OCI-M1 (cell line): ENCODE measurements around the gene SMOC2.
"Not testable (repeated sequence)": the region's sequence is repeated elsewhere in the genome, so short reads cannot be mapped to it uniquely, and the experiment has no call there.

Source experiments
- DNase-seq: peaks from one replicate; lab custom pipeline; 2025; lab: John Stamatoyannopoulos, UW

The SMOC2 gene

DNA sequence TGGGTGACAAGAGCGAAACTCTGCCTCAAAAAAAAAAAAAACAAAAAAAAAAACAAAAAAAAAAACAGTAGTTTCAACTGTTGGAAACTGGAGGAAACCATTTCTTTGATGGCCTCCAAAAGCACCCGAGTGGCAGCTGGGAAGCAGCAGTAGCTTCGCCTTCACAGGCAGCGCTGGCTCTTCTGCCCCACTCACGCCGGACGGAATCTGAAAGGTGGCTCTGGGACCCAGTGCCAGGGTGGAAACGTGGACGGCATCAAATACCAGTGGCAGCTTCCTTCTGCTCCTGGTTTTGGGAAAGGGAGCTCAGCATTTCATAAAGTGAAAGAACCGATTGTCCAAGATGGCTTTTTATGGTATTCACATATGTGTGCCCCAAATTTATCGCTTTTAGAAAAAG lies 159.4 kb downstream of the SMOC2 start:
- no peak for DNase-seq

DNA sequence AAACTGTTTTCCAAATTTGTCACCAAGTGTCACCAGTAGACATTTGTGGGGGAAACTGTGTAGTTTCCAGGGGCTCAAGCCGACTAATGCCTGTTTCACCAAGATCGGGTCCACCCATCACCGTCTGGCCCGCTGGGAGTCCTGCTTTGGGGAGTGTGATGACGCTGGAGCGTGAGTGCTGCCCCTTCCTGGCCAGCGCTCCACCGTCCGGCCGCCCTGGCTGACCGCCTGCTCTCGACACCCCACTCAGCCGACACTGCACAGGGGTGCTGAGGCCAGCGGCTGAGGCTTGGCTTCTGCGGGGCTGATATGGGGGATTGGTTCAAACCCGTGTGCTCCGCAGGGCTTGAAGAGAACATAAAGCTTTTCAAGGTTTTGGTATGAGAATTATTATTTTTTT lies 160.1 kb downstream of the SMOC2 start:
- DNase-seq, result no peak

DNA sequence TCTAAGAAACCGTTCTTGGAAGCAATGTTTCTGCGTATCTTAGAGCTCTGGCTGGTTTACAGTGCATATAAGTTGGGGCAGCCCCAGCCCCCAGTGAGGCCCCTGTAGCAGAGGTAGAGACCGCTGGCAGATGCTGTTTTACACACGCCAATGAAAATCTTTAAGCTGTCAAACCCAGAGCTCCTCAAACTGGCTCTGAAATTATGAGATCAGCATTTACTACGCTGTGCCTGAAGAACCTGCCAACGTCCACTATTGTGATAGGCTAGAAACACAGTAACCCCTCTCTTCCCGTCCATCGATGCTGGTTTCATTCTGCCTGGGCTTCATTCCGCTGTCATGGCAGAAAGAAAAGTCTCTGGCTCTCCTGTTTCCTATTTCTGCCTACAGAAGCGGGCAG lies 160.6 kb downstream of the SMOC2 start:
- DNase-seq, result no peak

DNA sequence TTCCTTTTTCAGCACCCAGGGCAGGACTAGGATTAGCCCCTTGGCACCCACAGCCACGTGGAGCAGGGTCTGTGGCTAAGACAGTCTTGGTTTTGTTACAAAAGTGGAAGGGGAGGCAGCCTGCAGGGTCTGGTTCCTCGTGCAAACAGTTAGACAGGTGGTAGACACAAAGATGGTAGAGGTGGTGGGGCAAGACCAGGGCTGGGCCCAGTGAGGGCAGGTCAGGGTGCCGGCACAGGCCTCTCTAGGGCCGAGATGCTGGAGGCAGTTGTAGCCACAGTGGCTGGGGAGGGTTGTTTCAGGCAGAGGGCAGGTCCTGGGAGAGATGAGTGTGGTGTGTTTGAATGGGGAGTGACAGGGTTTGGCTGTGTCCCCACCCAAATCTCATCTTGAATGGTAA lies 161.6 kb downstream of the SMOC2 start:
- DNase-seq, result no peak

DNA sequence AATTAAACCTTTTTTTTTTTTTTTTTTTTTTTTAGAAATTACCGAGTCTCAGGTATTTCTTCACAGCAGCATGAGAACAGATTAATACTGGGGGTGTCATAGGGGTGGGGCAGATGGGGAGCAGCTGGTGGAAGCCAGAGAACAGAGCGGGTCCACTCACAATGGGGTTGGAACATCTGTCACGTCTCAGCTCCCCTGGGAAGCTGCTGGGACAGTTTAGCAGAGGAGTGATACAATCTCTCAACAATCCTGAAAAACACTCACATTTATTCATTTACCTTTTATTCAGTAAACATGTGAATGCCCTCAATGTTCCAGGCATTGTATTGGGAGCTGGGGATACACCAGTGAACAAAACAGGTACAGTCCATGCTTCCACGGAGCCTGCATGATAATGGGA lies 162.2 kb downstream of the SMOC2 start:
- DNase-seq, result no peak

DNA sequence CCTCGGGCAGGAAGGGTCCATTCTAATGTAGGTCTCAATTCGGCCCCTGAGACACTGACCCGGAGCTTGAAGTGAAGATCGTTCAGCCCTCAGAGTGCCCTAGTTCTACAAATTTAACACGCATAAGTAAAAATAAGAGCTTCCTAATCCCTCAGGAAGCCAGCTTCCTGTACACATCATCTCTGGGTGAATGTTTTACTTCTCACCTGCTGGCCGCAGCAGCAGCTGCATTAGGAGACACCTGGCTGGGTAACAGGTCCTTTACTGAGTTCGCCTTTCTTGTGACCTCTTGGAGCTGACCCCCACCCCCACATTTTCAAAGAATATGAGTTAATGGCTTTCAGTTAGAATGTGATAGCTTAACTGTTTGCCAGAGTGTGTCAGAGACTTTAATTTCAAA lies 165.0 kb downstream of the SMOC2 start:
- DNase-seq, result no peak

DNA sequence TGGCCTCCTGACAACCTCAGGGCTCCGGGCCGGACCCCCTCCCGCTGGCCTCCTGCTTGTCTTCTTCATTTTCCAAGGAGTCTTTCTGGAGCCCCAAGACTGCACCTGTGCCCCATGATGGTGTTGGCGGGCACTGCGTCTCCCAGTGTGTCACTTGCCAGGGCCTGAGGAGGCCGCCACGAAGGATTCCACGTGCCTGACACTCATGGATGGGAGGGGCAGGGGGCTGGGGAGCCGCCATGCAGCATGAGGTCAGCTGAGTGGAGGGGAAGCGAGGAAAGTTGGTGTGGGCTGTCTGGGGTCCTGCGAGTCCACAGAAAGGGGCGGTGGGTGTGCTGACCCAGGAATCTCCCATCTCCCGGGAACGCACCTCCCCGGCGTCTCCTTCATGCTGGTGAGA lies 165.7 kb downstream of the SMOC2 start:
- no peak for DNase-seq

DNA sequence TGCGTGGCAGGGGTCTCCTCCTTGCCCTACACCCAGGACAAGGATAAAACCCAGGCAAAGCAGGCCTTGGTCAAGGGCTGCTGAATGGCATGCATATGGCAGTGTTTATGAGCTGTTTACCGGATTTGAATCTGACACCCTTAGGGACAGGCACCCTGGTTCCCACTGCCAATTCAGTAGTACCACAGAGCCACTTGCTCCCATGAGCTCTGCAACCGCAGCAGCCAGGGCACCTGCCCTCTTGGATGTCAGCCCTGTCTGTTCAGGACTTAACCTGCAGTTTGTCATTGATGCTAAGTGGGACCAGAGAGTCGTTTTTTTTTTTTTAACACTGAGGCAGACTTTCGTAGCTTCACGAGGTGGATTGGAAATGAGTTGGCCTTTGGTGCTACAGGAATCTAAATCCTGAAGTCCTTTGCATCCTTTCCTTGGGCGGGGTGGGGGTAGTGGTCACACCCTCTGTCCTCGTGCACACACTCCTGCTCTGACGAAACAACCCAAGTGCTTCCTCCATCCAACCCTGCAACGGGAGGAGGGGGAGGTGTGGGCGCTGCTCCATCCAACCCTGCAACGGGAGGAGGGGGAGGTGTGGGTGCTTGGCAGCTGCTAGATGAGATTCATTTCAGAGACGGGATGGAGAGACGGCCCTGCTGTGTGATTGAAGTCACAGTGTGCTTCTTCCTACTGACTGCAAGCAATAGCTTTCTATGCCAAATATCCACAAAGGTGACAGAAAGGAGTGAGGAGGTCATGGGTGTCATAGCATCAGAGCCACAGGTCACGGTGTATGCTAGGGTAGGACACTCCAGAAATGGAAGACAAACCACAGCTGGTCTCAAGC lies 166.5 kb downstream of the SMOC2 start:
- no peak for DNase-seq

DNA sequence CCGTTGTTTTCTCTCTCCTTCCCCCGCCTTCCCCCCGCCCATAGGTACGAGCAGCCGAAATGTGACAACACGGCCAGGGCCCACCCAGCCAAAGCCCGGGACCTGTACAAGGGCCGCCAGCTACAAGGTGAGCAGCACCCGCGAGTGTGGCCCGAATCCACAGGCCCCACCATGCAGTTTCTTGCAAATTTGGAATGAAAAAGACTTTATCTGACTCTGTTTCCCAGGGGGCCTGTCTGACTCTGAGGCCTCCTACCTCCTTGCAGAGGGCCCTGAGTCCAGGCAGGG lies 167.1 kb downstream of the SMOC2 start:
- DNase-seq, result no peak

DNA sequence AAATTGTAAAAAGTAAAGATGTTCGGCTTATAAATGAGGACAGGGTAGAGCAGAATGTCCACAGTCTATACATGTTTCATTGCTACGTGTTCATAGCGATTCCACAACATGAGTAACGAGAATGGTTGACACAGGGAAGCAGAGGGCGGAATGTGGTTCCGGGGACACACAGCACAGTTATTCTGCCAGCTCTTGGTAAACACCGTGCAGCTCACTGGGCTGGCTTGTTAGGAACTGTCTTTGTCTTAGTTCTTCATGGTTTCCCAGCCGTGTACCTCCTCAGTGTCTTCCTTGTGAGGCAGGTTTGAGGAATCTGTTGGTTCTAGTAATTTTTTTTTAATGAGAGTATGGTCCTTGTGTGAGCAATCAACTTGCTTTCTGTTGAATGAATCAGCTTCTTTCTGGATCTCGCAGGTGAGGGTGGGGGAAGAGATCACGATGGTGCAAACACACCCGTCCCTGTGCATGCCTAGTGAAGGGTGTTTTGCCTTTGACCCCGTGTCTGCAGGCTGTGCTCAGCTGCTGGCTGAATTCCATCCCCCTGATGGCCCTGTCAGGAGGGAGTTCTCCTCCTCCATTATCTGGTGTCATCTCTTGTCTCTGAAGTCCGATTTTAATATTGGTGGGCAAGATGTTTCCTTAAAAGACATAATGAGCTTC lies 168.2 kb downstream of the SMOC2 start:
- DNase-seq, result no peak

DNA sequence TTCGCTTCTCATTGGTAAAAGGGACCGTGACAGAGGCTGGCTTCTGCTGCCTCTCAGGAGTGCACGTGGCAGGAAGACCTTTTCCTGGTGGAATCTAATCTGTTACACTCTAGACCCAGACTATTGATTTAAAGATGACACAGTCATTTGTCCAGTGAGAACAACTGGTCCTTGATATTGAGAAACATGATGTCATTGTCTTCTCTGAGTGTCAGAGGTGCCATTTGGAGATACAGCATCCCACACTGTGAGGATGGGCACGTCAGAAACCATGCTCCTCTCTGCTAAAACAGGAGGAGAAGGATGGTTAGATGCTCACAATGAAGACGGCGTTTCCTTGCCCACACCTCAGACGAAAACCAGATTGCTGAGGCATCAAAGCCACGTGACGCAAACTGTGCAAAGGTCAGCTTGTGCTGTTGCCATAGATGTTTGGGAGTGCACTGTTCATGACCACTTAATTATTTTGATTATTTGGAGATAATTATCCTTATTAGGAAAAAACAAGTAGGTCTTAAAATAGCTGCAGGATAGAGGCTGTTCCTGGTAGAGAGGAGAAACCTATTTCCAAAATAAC lies 169.0 kb downstream of the SMOC2 start:
- no peak for DNase-seq

DNA sequence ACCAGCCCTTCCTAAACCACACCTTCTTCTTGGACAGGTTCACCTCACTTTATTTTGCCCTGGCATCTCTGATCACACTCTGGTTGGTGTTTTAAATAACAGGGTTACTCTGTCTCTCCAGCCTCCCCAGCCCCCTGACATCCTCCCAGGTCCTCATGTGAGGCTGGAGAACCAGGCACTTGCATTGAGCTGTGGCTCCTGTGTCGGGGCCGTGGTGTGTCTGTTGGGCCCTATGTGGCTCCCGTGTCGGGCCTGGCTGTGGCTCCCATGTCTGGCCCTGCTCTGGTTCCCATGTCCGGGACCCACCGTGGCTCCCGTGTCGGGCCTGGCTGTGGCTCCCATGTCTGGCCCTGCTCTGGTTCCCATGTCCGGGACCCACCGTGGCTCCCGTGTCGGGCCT lies 170.0 kb downstream of the SMOC2 start:
- DNase-seq, result not testable (repeated sequence)

DNA sequence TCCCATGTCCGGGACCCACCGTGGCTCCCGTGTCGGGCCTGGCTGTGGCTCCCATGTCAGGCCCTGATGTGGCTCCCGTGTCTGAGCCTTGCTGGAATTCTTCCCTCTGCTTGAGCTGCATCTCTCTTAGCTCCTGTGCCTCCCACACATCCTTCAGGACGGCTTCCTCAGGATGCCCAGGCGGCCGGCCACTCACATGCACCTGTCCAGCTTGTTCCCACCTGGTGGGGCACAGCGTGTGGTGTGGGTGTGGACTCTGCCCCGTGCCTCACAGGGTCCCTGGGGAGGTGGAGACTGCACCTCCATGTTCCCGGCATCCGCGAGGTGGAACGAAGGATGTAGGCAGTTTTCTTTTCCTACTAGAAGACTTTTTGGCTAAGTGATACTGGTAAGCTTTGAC lies 170.7 kb downstream of the SMOC2 start:
- no peak for DNase-seq

DNA sequence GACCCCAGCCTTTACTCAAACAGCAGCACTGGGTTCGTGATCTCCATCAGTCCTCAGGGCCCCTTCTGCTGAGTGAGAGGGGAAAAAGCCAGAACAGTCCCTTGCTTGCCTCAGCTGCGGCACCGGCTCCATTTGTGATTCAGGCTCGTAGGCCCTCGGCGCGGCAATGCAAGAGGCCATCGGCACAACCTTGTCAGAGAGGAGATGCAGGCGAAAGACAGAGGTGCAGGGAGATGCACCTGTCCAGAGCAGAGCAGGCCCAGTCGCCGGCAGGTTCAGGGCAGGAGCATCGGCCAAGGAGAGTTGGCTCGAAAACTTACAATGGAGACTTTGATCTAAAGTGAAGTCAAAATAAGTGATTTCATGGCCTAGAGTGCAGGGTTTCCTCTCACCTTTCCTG lies 171.6 kb downstream of the SMOC2 start:
- DNase-seq, result no peak

DNA sequence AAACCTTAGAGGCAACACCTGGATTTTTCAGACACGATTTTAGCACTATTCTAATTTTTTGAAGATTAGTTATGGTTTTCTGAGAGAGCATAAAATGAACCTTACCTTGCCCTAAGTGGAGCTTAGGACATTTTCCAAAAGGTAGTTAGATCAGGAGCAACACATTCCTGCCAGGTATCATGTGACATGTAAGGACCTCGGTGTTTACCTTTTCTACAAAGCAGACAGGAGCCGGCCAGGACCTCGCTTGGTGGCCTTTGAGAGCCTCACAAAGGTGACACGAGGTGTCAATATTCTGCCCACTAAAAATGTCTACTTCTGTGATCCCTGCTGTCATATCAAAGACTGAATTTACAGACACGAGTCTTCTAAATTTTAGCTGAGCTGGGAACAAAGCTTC lies 174.9 kb downstream of the SMOC2 start:
- DNase-seq, result no peak

DNA sequence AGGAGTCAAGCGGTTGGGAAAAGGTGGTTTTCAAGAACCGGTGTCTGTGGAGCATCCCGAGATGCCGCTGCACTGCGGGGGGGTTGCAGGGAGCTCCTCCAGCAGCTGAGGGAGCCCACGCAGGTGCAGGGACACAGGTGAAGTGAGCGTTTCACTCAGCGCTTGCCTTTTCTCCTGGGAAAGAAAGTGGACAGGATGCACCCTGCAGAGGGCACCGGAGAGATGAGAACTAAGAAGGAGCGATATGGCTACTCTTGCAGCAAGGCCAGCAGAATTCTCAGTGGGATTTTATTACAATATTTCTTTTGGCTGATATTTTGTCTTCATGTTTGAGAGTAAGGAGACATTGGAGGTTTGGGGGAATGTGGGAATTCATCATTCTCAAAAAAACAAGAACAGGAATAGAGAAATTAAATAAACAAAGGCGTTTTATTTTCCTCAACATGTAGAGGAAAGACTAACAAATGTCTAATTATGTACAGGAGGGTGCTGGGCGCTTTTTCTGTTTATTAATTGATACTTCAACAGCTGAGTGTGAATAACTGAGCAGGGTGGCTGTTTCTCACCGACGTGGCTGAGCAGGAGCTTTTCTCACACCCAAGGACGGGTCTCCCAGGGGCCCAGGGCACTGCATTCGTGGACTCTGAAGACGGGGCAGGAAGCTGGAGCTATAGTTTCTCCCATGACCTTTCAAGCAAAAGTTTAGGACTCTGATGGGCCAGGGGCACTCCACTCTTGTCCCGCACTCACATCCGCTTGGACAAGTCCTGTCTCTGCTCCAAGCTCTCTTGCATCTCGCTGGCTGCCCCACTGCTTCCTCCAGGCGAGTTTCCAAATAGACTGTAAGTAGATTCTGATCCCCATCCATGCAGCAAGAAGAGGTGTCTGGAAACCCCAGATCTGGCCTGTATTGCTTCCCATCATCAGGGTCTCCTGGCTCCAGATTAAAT lies 176.1 kb downstream of the SMOC2 start:
- DNase-seq, result no peak

DNA sequence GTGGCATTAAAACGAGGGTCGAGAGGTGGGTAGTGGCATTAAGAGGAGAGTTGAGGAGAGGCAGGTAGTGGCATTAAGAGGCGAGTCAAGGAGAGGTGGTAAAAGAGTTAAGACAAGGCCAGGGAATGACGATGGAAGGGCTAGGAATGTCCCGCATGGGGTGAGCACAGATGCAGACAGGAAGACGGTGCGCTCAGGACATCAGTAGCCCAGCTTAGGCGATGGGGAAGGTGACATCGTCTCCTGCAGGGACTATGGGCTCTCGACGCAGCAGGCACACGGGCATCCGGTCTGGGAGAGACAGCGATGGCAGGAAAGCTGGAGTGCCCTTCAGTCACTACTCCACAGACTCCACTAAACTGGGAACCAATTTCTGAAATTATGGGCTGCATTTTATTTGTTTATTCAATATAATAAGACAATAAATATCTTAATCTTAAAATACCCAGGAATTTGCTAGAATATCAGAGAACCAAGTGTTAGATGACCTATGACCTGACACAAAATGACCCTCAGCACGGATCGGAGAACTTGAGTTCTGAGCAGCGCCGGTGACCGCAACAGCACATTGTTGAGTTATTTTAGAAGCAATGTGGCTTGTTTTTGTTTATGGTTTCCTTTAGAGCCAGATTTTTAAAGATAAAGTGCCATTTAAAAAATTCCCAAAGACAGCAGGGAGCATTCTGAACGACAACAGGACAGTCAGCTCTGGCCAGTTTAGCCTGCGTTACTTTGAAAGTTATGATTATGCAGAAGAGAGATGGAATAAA lies 177.7 kb downstream of the SMOC2 start:
- no peak for DNase-seq

DNA sequence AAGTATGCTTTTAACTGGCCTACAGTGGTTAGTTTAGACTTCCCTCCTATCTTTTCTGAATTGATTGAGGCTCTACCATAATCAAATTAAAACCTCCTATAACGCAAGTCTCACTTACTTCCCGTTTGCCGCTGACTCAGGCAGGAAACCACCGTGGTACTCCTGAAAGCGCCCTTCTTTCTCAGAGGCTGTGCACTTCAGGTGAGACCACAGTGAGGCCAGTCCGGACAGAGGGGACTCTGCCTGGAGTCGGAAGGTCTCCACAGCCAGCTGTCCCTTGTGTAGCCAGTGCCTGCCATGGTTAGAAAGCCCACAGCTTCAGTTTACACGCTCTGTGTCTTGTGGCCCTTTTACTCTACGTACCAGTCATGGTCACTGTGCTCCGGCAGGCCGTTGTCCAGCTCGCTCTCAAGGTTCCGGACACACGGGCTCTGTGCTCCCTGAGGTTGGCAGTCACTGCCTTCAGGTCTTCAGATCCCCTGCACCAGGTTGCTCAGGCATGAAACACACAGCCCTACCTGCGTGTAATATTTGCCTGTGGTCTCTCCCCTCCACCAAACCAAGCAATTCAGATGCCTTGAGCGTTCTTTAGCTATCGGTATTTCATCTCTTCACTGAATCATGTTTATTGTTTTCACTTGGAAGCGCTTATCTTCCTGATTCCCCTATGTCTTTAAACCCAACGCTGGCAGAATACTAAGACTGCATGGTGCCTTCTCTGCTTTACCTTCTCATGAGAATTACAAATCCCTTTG lies 178.8 kb downstream of the SMOC2 start:
- DNase-seq, result no peak

DNA sequence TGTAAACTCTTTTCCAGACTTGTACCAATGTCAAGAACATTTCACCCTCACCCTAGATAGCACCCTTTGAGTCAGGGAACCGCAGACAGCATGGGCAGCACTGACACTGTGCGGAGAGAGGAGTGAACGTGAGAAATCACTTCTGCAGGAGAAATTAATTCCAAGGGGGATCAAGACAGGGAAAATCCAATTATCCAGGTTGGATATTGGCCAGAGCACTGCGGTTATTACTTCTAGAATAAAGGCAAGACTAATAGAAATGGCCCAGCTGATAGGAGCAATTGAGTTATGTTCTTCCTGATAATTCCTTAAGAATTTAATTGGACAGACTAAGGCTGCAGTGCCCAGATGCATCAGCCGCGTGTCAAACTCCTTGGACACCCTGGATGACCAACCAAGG lies 179.6 kb downstream of the SMOC2 start:
- no peak for DNase-seq

DNA sequence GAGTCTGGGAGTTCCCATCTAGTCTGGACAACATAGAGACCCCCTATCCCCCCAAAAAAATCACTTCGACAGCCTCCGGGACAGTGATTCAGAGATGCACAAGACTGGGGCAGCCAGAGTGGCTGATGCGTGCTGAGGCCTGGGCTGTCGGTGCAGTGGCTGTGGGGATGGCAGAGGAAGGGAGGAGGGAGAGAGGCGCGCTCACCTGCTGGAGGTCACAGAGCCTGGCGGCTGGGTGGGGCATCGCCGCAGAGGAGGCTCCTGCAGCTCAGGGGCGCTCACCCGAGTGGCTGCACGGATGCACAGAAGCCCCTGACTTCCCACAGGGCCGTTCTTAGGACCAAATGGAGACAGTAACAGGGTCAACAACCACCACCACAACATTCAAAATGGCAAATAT lies 182.8 kb downstream of the SMOC2 start:
- no peak for DNase-seq

DNA sequence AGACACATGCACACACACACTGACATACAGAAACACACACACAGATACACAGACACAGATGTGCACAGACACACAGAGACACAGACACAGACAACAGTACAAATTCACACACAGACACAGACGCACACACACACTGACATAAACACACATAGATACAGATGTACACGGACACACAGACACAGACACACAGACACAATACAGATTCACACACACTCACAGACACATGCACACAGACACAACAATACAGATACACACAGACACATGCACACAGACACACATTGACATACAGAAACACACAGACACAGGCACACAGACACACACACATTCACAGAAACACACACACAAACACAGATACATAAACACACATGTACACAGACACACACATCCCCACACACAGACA lies 183.6 kb downstream of the SMOC2 start:
- DNase-seq, result no peak
